A673 (cell line): Measurements from ENCODE around the gene MAGIX. TPM values are rescaled to one million over a fixed set of nuclear protein-coding genes. Genes with fewer than 3 reads are reported as not detected.

Experiments
- BruUV-seq: library from RNA; stranded (reverse); fragments of 400-500 nt; replicated peaks from 2 replicates; lab custom pipeline; 2021; lab: Mats Ljungman, UMichigan
- CTCF ChIA-PET: fragments of 300-600 bp; sonication (Branson Sonifier 250); formaldehyde crosslinking; loops from one replicate; lab custom pipeline; 2022; ENCODE audit warnings: antibody characterized with exemption; lab: Charles Lee
- POLR2A ChIA-PET: fragments of 300-600 bp; sonication (Branson Sonifier 250); formaldehyde crosslinking; loops from one replicate; lab custom pipeline; 2022; ENCODE audit warnings: antibody characterized with exemption; ENCODE audit not compliant: low non-redundant PET; lab: Charles Lee
- DNase-seq: peaks from one replicate; pipeline ENCODE4 v3.0.0-alpha.2; 2015; ENCODE audit warnings: low spot score
- H3K27ac ChIP-seq: fragments of 200-600 bp; sonication (generic); 2 replicates; pipeline ENCODE4 v1.5.1; 2016; ENCODE audit warnings: mixed run types, low read depth, mild to moderate bottlenecking, mixed read lengths, antibody characterized with exemption, low read length; ENCODE audit not compliant: poor library complexity, severe bottlenecking
- H3K27me3 ChIP-seq: fragments of 200-600 bp; sonication (generic); replicated peaks from 2 replicates; pipeline ENCODE4 v1.6.1; 2017; ENCODE audit warnings: mixed run types, low read depth, mild to moderate bottlenecking, mixed read lengths, antibody characterized with exemption, low read length; ENCODE audit not compliant: insufficient read depth, poor library complexity
- H3K36me3 ChIP-seq: fragments of 200-600 bp; sonication (generic); 2 replicates; pipeline ENCODE4 v1.6.1; 2016; ENCODE audit warnings: mixed run types, mild to moderate bottlenecking, mixed read lengths, antibody characterized with exemption, low read length; ENCODE audit not compliant: insufficient read depth, poor library complexity, severe bottlenecking
- H3K4me1 ChIP-seq: fragments of 200-600 bp; sonication (generic); 2 replicates; pipeline ENCODE4 v1.6.1; 2017; ENCODE audit warnings: mixed run types, mild to moderate bottlenecking, mixed read lengths, antibody characterized with exemption, low read length; ENCODE audit not compliant: insufficient read depth, poor library complexity, severe bottlenecking
- H3K4me3 ChIP-seq: fragments of 200-600 bp; sonication (generic); 2 replicates; pipeline ENCODE4 v1.5.1; 2016; ENCODE audit warnings: low read depth, mixed run types, mild to moderate bottlenecking, mixed read lengths, low read length; ENCODE audit not compliant: poor library complexity, severe bottlenecking
- H3K9me3 ChIP-seq: fragments of 200-600 bp; sonication (generic); 2 replicates; pipeline ENCODE4 v1.6.1; 2016; ENCODE audit warnings: mixed run types, low read depth, mild to moderate bottlenecking, mixed read lengths, antibody characterized with exemption, low read length; ENCODE audit not compliant: poor library complexity, severe bottlenecking
- CTCF ChIP-seq: fragments of 300-800, 200-600 bp; sonication (generic); conservative IDR thresholded peaks from 2 replicates; pipeline ENCODE4 v1.5.1; 2017; ENCODE audit warnings: low read depth, mild to moderate bottlenecking, antibody characterized with exemption, low read length, moderate library complexity, mixed read lengths
- EZH2 ChIP-seq: fragments of 200-600 bp; sonication (generic); IDR thresholded peaks from 2 replicates; pipeline ENCODE4 v1.6.1; 2017; ENCODE audit warnings: borderline replicate concordance, low read depth, mild to moderate bottlenecking, mixed read lengths, antibody characterized with exemption, low read length; ENCODE audit not compliant: poor library complexity, severe bottlenecking
- intact Hi-C: fragments of 100-400 bp; cut with micrococcal nuclease; formaldehyde crosslinking; loops from one replicate; pipeline ENCODE4 v1.10.0; 2022; ENCODE audit not compliant: unreplicated experiment
- total RNA-seq: library from RNA; stranded (reverse); gene quantifications from 2 replicates; pipeline ENCODE4 v1.2.3, GENCODE V29; 2021

Gene MAGIX
- total RNA-seq, 1 experiment from 2014 or later, result 1.1 TPM

DNA sequence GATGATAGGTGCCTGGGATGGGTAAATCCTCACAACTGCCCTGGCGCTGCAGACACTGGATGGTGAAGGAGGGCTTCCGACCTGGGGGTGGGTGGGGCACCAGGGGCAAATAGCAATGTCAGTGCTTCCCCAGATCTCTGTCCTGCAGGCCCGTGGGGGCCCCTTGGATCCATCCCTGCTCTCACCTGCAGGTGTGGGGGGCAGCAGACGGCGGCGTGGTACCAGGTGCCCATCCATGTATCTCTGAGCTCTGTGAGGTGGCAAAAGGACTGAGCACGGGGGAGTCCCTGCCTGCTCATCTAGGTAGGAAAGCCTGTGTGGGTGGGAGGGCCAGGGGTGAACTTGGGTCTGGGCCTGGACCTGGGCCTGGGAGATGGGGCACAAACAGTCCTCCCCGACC, 44.0 kb downstream of the MAGIX start:
- no peak overlapping the region for H3K27ac ChIP-seq
- H3K9me3 ChIP-seq, result no peaks in the 10 kb centered on the region
- ChIA-PET POLR2A (no interaction called here), CTCF (no interaction called here)
- no peak overlapping the region for H3K4me3 ChIP-seq
- intact Hi-C loops, result no loop called here
- TF ChIP-seq CTCF (no peak), EZH2 (no peak)
- no peaks in the 10 kb centered on the region for H3K4me1 ChIP-seq
- no peaks in the 10 kb centered on the region for H3K27me3 ChIP-seq
- H3K36me3 ChIP-seq, result no peaks in the 10 kb centered on the region
- DNase-seq, result no peak
- no TSS peak for BruUV-seq

DNA sequence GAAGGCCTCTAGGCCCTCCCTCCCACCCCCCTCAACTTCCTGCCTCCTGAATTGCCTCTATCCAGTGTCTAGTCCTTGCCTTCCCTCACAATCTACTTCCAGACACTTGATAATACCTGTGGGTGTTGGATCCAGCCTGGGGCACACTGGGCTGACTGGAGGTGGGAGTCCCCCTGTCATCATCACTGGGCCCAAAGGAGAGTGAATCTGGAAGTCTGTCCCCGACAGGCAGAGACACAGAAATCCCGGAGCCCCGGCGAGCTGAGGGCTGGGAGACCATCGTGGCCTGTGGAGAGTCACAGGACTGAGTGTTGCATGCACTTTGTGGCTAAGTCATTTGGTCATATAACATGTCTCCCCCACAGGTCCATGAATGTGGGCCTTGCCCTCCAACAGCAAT, 45.8 kb downstream of the MAGIX start:
- POLR2A ChIA-PET, result no interaction called here
- Histone ChIP-seq H3K4me3 (no peak overlapping the region), H3K4me1 (no peaks in the 10 kb centered on the region), H3K27me3 (no peaks in the 10 kb centered on the region), H3K9me3 (no peaks in the 10 kb centered on the region), H3K27ac (no peak overlapping the region), H3K36me3 (no peaks in the 10 kb centered on the region)
- no peak for DNase-seq
- BruUV-seq, result no TSS peak
- intact Hi-C loops, result no loop called here
- TF ChIP-seq EZH2 (no peak), CTCF (no peak)
- CTCF ChIA-PET, result no interaction called here

DNA sequence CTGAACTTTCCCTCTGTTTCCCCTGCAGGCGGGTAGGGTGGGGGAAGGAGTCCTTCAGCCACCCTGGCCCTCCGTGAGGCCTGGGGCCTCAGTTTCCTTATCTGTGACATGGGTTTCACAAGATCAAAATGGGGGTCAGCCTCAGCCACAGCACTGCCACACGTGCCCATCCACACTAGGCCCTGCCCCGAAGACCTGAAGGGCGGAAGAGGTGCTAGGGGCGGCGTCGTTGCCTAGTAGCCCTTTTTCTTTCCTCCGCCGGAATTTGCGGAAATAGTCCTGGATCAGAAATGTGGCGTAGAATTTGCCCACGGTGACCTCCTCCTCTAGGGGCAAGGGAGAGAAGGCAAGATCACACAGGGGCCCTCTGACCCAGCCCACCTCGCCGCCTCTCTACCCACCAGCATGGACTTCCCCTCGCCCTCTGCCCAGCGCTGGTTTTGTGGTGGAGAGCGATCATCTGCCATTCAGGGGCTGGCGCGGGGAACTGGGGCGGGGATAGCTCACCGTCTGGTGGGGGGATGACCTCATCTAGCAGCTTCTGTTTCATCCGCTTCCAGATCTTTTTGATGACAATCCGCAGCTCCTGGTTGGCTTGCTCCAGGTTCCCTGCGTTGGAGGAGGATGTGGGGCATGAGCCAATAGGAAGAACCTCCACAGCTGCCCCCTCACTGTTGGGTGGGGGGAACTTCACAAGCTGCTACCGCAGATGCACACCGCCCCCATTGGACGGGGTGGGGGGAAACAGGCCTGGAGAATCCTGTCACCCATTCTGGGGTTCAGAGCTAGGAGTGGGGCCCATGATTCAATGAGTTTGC, 47.1 kb downstream of the MAGIX start:
- DNase-seq, result no peak
- BruUV-seq, result no TSS peak
- no peak overlapping the region for H3K4me3 ChIP-seq

More for the DNA sequence above, 47.1 kb downstream of the MAGIX start:
- Histone ChIP-seq H3K9me3 (no peaks in the 10 kb centered on the region), H3K27me3 (no peaks in the 10 kb centered on the region), H3K36me3 (no peaks in the 10 kb centered on the region), H3K4me1 (no peaks in the 10 kb centered on the region), H3K27ac (no peak overlapping the region)
- TF ChIP-seq CTCF, result no peak
- no peak for TF ChIP-seq EZH2
- intact Hi-C loops, result no loop called here
- ChIA-PET POLR2A (no interaction called here), CTCF (no interaction called here)
